ENCODE data around the gene OBP2A.
"Not testable (repeated sequence)": the region's sequence is repeated elsewhere in the genome, so short reads cannot be mapped to it uniquely, and the experiment has no call there.

OBP2A gene

DNA sequence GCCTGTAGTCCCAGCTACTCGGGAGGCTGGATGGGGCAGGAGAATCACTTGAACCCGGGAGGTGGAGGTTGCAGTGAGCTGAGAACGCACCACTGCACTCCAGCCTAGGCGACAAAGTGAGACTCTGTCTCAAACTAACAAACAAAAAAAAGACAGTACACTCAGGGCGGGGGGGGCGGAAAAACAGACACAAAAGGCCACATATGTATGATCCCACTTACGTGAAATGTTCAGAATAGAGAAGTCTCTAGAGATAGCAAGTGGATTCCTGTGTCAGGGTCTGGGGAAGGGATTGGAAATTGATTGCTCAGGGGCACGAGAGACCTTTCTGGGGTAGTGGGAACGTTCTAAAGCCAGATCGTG lies 33.7 kb upstream of the OBP2A start:
- no peak for DNase-seq

DNA sequence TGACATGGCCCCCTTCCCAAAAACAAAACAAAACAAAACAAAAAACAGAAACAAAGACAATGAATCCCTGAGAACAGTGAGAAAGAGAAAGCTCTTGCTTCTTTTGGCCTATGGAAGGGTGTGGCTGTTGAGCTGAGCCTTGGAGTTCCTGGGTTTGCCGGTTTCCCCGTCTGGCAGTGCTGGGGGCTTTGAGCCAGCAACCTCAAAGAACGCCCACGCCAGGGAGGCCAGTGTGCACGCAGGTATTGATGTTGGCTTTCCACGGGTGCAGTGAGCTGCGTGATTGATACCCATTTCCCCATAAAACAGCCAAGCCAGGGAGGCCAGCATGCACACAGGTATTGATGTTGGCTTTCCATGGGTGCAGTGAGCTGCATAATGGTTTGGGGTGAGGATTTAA lies 33.0 kb upstream of the OBP2A start:
- no peak for DNase-seq

DNA sequence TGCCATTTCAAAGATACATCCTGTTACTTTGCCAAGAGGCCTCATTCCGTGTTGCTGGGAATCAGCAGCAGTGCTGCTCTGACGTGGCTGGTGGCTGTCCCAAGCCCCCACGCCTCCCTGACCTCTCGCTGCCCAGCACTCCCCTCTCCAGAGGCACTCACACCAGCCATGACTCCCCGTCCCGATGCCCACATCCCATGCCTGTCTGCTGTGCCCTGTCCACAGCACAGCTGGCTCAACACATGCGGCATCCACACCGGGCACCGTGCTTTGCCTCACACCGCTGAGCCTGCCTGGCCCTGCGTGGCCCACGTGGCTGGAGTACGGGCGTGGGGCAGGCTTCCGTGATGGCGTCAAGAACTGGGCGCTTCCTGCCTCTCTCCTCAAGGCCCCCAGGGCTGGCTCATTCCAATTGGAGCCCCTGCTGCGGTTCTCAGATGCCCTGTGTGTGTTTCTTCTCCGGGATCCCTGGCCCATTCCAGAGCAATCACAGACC lies 32.5 kb upstream of the OBP2A start:
- no peak for DNase-seq

DNA sequence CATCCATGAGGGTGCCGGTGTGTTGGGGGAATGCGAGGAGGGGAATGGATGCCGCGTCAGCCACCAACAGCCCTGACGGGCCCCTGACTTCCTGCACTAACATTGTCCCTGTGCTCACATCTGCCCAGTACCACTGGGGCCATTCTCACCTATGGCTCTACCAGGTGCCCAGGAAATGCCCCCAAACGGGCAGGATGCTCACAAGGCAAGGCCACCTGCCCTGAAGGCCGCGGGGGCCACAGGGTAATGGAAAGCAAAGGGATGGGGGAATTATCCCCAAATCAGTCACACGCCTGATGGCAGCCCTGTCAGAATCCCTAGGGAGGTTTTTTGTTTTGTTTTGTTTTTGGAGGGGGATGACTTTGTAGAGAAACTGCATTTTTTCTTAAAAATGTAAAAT lies 32.0 kb upstream of the OBP2A start:
- DNase-seq = not testable (repeated sequence)

DNA sequence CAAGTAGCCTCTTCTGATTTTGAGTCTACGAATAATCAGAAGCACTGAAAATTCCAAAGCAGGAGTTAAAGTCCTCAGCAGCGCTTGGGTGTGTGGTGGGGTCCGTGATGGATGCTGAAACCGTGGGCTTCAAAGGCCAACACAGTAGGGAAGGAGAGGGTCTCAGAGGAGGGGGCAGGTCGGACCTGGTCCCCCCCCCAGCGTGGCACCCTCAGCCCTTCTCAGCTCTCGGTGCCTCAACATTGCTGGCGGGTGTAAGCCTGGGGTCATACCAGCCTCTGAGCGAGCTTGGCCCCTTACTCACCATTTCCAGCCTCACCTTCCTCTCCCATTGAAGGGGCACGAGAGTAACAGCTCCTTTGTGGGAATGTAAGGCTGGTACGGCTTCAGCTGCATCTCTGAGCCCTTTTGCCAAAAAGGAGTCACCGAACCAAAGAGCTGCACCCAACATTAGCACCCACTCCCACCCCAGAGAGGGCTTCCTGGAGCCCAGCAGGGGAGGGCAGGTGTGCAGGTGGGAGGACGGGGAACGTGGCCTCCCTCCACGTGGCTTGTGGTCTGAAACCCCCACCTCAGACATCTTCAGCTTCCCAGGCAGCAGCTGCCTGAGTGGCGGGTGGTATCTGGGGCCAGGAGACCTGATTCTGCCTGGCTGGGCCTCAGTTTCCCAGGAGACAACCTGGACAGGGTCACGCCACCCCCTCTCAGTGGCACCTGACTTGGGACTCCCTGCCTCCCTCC lies 31.4 kb upstream of the OBP2A start:
- DNase-seq = no peak

DNA sequence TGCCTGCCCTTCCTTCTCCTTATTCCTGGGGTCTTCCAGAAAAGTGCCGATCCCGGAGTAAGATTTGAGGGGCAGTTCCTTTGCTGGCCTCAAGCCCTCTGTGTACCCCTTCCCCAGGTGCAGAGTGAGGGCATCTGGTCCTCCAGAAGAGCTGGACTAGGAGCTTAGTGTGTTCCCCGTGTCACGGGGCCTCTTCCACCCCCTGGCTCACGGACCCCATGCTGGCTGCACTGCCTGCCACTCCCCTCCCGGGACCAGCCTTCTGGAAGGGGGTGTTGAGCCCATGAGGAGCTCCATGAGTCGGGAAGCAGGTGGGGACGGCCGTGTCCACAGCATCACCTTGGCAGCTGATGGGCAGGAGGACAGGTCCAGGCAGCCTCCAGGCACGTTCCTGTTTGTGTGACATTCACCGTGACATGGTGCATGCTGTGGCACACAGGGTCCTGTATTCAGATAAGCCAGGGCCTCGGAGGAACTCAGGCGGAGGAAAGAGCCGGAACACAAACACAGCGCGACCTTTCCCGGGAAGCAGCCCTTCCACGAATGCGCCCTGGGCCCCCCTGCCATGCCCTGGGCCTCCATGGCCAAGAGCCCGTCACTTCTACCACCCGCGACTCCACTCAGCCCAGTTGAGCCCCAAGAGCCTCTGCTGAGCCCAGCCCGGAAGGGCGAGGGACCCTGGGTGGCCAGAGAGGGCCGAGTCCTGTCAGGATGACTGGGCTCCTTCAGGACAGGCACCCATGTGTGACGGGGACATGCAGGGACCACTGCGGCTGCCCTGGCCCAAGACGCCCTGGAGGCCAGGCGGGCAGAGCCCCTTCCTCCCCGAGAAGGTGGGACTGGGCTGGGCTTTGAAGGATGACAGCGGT lies 30.6 kb upstream of the OBP2A start:
- DNase-seq = no peak

DNA sequence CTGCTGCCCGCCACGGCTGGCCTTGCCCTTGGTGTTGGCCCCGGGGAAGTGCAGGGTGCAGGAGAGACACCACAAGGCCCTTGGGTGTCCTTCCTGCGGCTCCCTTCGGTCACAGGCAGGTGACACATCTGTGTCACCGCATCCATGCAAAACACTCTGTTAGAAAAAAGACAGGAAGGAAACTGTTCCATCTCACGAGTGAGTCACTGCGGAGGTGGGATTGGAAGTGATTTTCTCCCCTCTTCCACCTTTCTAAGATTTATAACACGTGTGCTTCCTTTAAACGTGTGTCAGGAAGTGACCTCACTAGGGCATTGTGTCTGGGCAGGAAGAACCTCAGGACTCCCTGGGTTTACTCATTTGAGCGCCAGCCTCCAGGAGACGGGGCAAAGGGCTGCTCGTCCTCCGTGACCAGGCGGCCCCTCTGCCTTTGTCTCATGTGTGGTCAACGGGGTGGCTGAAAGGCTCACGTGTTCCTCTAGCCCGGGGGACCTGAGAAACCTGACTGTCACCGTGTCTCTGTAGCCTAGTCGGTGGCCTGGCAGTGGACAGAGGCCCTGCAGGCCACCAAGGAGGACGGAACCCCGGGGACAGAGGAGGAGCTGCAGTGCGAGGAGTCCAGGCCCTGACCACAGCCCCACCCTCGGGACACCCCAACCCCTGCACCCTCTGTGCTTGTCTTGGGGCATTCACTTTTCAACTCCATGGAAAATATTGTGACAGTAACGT lies 29.6 kb upstream of the OBP2A start:
- no peak for DNase-seq

DNA sequence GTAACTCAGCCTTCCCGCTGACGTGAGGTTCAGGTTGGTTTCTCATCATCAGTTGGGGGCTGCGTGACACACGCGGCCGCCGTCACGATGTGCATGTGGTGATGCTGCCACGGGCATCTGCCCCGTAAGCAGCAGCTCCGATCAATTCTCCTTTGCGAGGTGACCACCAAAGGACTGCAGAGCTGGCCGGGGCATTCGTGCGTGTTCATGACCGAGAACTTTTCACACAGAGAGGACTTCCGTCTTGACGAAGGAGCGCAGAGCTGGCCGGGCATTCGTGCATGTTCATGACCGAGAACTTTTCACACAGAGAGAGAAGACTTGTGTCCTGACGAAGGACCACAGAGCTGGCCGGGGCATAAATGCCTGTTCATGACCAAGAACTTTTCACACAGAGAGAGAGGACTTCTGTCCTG lies 28.5 kb upstream of the OBP2A start:
- DNase-seq = no peak

DNA sequence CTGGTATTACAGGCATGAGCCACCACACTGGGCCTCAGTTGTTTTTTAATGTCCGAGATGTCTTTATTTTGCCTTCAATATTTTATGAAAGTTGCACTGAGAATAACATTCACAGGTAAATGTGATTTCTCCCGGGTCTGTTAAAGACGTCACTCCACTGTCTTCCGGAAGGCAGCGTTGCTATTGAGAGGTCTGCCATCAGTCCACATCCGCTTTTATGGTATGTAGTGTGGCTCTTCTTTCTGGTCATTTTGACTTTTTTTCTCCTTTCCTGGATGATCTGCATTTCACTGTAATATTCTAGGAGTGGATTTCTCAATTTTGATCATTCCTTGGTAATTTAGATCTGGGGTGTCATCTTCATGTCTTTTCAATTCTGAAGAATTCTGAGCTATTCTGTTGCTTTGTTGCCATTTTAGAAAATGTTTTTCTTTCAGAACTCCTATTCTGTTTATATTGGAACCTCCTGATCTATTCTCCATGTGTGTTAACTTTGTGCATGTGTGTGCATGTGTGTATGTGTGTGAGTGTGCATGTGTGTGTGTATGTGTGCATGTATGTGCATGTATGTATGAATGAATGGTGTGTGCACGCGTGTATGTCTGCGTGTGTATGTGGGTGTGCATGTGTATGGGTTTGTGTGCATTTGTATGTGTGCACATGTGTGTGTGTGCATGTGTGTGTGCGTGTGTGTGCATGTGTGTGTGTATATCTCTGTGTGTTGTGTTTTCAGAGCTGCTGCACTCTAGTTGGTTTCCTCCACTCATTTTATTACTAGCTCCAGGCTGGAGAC lies 26.6 kb upstream of the OBP2A start:
- no peak for DNase-seq

DNA sequence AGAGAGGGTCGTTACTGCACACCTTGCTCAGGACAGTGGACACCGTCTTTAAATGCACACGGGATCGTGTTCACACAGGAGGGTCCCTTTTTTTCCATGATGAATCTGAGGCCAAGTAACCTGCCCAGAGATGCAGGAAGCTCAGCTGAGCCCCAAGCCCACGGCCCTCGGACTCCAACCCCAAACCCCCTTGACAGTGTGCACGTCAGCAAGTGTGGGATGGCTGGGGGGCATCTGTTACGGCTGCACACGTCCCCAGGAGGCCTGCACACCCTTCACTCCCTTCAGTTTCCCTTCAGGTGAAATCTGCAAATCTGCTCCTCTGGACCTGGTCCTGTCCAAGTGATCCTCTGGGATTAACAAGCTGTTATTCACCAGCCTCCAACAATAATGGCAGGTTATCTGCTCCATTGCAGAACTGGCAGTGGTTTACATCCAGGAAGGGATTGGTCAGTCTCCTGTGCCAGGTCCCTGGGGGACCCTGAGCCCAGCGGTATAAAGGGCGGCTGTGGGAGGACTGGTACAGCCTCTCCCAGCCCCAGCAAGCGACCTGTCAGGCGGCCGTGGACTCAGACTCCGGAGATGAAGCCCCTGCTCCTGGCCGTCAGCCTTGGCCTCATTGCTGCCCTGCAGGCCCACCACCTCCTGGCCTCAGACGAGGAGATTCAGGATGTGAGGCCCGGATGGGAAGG lies 24.9 kb upstream of the OBP2A start, which contains the start of gene LCN1:
Gene LCN1 (plus strand): TSS at position 525 of the 692 bp plus-strand sequence. CDS start 58 bp downstream, at position 583.
- DNase-seq = no peak

DNA sequence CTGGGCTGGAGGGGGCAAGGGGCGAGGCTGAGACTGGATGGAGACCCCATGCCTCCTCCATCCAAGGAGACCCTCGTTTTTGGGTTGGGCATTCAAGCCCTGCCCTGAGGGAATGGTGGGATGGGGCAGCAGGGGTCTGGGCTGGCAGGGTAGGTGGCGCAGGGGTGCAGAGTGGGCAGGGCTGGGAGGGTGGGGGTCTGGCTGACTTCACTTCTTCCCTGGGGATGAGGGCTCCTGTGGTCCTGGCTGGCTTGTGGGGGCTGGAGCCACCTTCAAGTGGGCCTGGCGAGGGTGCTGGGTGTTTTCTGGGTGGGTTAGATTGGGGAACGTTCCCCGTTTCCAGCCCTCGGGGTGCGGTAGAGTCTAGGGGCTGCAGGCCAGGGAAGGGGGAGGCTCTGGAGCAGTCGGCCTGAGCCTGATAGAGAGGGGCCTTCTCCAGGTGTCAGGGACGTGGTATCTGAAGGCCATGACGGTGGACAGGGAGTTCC lies 24.3 kb upstream of the OBP2A start:
- no peak for DNase-seq

DNA sequence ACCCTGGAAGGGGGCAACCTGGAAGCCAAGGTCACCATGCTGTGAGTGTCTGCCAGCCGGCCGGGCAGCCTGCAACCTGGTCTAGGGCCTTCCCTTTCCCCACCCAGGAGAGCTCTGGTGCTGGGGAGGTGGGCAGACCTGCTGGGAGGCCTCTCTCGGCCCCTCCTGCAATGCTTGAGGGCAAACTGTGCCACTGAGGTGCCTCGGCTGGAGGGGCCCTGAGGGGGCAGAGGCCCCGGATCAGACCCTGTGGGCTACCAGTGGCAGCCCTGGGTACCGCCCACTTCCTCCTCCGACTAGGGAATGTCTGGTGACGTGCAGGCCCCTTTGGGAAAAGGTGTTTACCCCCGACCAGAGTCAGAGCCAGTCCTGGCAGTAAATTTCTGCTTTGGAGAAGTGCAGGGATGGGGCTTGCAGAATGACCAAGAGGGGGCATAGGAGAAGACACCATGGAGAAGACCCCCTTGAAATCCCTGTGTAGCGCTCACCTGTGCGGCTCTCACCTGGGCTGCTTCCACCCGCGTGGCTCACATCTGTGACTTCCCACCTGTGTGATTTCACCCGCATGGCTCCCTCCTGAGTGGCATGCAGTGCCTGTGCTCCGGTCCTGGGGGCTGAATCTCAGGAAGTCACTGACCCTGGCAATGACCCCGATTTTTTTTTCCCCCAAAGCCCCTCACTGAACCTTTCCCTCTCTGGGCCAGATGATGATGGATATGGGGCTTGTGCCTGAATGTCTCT lies 23.6 kb upstream of the OBP2A start:
- no peak for DNase-seq

DNA sequence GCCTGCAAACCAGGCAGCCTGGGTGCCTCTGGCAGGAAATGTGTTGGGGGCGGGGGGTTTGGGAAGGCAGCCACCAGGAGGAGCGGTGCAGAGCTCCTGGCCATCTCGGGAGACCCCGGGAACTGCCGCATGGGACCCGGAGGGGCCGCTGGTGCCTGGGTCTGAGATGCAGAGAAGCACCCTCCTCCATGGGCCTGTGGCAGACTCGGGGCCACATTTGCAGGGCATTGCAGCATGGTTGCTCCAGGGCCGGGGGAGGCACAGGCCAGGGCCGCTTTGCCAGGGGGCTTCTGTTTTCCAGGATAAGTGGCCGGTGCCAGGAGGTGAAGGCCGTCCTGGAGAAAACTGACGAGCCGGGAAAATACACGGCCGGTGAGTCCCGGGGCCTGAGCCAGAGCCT lies 23.0 kb upstream of the OBP2A start:
- no peak for DNase-seq

DNA sequence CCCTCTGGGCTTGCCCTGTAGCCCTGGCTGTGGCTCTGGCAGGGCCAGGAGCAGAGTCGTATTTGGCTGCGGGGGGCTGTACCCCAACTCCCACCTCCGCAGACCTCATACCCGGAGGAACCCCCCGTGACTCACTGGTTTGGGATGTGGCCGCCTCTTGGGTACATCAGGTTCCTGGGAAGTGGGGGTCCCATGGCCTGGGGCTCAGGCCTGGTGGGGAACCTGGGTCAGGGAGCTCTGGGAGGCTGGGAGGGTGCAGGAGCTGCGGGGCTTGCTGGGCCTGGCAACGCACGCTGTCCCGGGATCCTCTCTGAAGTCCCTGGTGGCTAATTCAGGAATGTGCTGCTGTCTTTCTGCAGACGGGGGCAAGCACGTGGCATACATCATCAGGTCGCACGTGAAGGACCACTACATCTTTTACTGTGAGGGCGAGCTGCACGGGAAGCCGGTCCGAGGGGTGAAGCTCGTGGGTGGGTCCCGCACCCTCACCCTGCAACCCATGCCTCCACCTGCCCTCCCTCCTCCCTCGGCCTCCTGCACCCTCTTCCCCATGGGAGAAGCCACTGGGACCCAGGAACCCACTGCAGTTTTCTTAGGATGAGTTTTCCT lies 22.3 kb upstream of the OBP2A start:
- DNase-seq = no peak

DNA sequence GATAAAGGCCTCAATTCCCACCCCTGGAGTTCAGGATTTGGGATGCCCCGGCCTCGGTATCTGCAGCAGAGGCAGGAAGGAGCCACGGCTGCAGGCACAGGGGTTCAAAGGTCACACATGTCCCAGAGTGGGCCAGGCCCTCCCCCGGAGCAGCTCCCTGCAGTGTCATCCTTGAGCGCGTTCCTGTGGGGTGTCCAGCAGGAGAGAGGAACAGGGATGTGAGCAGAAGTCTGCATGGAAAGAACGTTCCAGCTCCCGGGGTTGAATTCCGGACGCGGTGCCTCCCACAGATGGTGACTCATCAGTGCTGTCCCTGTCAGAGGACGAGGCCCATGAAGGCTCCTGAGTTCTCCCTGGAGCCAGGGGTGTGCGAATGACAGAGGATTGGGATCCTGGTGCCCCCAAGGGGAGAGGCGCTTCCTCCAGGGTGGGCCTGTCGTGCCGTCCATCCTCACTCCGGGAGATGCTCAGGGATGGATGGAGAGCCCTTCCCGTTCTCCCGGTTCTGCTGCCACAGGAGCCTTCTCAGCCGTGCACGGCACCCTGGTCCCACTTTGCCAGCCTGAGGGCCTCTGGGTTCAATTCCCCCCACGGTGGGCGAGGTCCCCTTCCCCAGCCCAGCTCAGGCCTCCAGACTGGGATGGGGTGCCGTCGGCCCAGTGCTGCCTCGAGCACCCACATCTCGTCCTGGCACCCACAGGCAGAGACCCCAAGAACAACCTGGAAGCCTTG lies 21.6 kb upstream of the OBP2A start:
- peak; percentile 68 for DNase-seq

DNA sequence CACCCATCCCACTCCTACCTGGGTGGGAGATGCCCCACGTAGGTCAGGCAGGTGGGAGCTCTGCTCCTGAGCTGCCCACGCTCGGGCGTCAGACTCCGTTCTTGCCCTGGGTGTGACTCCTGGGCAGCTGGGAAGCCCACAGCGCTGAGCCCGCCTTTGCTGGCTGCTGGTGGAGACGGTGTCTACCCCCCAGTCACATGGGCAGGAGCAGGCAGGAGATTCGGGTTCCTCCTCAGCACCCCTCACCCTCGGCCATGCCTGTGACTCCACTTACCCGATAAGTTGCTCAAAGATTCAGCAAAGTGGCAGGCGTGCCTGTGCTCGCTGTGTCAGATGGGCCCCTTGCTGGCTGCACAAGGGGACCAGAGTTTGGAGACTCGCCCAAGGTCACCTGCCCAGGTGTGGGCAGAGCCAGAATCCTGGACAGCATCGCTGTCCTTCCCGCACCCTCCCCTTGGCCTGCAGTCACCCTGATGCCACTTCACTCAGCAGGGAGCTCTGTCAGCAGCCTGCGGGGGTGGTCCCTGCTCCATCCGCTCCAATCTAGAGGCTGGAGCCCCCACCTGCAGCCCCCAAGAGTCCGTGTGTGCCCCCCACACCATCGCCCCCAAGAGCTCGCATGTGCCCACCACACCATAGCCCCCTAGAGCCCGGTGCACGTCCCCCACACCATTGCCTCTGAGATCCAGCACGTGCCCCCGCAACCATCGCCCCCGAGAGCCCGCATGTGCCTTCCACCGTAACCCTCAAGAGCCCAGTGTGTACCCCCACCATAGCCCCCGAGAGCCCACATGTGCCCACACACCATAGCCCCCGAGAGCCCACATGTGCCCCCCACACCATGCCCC lies 20.5 kb upstream of the OBP2A start:
- DNase-seq = no peak

DNA sequence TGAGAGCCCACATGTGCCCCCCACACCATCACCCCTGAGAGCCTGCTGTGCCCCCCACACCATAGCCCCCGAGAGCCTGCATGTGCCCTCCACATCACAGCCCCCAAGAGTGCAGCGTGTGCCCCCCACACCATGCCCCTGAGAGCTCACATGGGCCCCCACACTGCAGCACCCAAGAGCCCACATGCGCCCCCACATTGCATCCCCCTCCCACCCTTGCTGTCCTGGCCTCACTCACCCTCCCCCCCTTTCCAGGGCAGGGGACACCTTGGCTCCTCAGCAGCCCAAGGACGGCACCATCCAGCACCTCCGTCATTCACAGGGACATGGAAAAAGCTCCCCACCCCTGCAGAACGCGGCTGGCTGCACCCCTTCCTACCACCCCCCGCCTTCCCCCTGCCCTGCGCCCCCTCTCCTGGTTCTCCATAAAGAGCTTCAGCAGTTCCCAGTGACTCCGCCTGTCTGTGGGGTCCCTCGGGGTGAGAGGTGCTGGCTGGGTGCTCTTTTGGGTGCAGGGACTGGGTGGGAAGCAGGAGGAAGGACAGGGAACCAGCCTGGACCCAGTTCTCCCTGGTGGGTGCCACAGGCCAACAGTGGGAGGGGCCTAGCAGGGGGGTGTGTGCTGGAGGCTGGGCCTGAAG lies 19.7 kb upstream of the OBP2A start:
- no peak for DNase-seq
